HG03025 (cell line): ENCODE measurements around the gene HHIP.

Experiments used
- ATAC-seq: cut with Tn5 transposase; IDR thresholded peaks from one replicate; pipeline ENCODE4 v1.9.1; 2021; ENCODE audit warnings: mild to moderate bottlenecking, moderate library complexity; ENCODE audit not compliant: unreplicated experiment, low FRiP score

The HHIP gene

DNA sequence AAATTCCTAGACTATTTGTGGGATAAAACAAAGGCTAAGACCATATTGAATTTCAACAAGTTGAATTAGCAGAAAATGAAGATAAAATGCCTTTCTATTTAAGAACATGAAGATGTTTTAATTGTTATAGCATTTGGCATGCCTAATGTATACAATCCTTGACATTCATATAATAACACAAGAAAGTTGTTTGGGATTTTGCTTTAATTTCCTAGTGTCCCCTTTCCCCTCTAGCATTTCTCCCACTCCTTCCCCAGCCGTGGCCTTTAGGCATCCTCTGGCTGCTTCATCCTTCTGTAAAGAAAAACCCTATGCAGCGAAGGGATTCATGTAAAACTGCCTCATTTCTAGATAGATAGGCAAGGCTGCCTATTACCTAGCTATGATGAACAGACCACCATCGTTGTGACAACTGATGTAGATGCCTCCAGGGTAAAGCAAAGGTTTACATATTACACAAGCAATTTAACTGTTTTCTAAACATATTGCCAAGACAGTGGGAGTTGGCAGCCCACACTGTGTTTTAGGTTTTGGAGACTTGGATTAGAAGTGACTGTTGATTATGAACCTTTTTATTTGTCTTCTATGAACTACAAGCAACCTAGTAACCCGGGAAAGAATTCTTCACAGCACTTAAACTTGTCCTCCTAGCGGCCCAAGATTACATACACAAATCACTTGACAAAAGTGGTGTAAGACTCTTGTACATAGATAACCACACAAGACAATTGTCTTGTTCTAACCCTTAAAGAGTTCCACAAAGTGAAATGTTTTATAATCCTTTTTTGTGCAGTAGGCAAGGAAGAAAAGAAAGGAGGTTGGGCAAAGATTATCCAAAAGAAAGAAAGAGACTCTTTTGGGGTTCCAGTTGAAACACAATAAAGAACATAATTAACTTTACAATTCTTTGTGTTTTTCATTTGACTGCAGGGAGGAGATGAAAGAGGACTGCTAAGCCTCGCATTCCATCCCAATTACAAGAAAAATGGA lies 59.9 kb downstream of the HHIP start:
- no peak for ATAC-seq

DNA sequence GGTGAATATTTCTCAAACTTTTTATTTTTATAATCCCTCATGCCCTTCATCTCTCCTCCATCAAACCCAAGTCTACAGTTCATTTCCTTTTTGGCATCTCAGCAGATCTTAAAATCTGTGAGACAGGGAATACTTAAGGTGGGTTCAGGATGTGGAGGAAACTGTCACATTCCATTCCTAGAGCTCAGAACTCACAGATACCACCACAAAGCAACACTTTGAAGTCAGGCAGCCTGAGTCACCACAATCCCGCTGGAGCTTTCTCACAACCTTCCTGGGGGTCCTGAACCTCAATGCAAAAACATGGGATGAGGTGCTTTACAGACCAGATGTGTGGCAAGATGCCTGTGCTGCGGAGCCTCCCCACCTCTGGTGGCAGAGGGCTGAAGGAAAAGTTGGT lies 63.2 kb downstream of the HHIP start:
- ATAC-seq: no peak

DNA sequence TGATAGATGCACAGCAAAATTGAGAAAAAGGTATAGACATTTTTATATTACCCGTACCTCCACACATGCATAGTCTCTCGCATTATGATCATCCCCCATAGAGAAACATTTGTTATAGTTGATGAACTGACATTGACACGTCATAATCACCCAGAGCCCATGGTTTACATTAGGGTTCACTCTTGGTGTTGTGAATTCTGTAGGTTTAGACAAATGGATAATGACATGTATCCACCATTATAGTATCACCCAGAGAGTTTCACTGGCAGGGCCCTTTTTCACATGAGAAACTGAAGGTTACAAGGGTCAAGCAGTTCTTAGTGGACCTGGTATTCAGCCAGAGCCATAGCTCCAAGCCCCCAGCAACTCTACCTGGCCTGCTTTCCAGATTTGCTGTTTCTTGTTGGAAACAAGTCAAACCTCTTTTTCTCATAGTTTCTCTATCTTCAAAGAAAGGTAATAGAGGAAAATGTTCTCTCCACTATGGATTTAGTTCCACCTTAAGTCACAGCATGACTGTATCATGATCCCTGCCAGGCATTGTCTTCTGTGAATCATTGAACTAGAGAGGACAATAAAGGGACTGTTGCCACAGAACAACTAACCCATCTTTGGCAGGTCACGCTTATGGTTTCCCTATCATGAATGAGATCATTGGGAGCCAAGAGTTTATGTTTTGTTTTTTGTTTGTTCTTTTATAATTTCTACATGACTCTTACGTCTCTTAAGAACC lies 64.0 kb downstream of the HHIP start:
- ATAC-seq: no peak

DNA sequence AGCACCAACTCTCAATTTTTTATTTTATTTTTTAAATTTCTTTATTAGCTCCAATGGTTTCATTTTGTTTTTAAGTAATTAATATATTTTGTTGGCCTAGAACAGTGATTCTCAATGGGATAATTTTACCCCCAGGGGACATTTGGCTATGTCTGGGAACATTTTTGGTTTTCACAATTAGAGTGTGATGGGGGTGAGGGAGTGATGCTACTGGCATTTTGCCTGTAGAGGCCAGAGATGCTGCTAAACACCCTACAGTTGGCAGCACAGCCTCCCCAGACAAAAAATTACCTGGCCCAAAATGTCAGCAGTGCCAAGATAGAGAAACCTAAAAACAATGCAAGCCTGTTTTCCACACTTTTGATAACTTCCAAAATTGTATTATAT lies 64.6 kb downstream of the HHIP start:
- no peak for ATAC-seq

DNA sequence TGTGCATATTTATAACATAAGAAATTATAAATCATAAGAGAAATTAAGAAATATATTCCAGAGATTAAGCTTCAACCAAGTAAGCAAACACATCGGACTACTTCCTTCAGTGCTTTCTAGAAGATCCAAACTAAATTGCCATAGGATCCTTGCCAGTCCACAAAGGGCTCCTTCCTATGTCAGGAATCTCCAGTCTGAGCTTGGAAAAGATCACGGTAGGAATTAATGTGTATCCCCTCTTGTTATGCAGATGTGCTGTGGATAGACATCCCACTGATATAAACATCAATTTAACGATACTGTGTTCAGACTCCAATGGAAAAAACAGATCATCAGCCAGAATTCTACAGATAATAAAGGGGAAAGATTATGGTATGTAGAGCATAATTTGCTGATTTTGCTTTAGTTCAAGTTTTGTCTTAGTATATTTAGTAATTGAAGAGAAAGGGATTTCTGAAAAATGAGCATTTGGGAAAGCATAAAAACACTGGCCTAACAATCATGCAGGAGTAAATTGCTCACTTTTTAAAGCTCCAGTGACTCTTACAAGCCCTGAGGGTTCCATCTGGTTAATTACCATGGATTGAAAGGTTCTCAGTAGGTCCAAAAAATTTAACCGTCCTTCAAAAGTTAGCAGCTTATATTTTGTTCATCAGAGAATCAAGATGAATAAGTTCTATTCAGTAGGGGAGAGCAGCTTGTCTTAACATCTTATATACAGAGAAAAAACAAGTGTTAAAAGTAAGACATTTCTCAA lies 65.9 kb downstream of the HHIP start:
- ATAC-seq: no peak

DNA sequence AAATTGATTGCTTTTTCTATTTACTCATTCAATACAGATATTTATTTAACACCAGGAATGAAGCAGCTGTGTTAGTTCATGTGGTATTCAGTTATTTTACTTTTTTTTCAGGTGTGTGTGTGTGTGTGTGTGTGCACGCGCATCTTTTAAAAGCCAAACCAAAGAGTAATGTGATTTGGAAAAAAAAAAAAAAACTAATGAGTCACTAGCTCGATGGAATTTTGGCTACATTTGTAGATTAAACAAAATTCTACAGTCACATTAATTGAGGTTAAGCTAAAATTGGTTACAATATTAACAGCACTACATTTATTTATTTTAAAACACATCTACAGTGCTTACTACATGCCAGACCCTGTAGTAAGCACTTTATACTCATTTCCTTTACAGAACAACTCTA lies 66.8 kb downstream of the HHIP start:
- no peak for ATAC-seq

DNA sequence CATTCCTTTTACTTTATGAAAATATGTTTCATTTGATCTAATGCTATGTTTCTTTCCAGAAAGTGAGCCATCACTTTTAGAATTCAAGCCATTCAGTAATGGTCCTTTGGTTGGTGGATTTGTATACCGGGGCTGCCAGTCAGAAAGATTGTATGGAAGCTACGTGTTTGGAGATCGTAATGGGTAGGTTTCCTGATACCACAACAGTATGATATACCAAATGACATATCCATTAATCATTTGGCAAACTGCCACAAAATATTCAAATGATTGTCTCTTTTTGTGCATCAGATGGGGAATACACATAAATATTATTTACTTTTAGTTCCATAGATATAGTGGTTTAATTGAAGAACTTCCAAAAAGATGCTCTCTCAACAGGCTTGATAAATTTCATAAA lies 68.2 kb downstream of the HHIP start:
- ATAC-seq: no peak

DNA sequence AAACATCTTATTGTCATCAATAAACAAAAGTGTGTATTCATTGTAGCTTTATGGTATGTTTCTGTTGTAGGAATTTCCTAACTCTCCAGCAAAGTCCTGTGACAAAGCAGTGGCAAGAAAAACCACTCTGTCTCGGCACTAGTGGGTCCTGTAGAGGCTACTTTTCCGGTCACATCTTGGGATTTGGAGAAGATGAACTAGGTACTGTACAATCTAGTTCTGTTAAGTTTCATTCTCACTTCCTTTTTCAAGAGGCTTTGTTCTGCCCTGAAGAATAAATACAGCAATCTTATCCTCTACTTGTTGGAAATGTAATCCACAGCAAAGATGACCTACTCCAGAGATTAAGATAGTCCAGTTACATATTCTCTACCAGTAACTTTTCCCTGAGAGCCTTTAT lies 69.3 kb downstream of the HHIP start:
- peak; percentile 90 for ATAC-seq

DNA sequence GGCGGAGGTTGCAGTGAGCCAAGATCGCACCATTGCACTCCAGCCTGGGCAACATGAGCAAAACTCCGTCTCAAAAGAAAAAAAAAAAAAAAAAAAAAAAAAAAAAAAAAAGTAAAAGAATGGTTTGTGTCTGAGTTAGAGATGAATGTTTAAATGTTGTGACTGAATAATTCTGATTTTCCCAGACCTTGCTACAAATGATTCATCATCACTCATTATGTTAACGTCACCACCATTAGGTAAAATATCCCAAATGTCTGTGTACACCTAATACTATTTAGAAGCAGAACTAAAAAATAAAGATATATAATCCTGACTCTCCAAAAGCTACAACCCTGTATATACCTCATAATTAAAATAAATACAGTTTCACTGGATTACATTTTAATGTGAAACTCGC lies 70.8 kb downstream of the HHIP start:
- ATAC-seq: no peak

DNA sequence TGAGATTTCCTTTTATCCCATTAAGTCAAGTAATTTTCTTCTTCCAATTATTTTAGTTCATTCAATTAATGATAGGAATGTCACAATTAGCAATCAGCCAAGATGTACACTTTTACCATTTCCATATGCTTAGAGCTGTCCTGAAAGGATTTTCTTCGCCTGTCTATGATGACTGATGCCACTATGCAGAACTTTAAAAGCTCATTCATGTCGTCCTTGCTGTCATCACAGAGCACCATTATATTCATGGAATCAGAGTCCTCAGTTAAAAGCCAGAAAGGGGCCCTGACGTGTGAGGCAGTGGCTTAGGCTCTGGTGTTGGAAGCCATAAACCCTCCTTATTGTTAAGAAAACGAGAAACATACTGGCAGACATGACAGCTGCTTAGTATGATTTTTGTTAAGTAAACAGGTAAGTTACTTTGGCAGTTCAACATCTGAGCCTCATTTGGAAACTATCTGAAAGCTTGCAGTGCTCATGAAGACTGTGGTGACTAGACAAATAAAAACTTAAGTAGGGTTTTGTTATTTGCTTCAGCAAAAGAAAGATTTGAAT lies 73.1 kb downstream of the HHIP start:
- no peak for ATAC-seq

DNA sequence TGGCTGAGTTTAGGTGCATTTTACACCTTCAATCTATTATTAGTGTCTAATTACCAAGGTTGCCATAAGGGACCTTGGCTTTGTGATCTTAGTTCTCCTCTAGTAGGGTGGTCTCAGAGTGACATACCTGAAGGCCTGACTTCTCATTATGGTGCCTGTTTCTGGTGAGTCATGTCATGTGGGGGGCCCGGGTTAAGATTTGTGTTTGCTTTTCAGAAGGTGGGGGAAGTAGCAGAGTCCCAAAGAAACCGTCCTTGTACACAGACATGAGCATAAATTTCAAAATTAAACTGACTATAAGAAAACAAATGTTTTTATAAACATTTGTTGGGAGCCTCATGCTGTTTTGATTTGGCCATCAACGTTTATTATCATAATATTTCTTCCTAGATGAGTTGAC lies 74.5 kb downstream of the HHIP start:
- ATAC-seq: no peak

DNA sequence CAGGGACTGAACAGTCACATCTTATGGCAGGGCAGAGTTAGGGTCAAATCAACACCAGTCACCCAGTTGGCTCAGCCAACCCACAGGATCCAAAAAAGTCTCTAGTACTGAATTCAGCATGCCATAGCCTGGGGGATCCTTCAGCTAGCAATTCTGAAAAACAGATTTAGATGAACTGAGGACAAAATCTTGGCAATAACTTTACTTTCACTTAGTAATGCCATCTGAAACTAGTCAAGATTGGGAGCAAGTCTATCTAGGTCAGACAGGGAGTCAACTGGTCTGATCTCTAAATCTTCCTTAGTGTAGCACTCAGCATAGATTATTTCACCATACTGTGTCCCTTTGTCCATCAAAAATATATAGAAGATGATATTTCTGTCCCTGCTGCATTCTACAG lies 76.0 kb downstream of the HHIP start:
- ATAC-seq: no peak

DNA sequence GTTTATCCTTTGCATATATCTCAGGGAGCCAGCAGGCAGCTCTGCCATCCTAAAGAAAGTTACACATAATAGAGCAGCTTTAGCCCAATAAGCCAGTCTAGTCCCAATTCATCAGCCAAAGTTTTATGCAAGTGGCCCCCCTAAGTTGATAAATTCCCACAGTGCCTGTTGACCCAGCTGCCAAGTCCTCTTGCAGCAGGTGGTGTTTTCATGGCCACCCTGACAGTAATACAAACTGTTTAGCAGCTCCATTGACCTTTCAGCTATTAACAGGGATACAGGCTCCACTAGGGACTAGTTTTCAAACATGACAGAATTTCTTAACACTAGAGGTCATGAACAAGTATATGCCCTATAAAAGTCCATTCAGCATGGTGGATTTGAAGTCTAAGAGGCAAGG lies 77.5 kb downstream of the HHIP start:
- no peak for ATAC-seq

DNA sequence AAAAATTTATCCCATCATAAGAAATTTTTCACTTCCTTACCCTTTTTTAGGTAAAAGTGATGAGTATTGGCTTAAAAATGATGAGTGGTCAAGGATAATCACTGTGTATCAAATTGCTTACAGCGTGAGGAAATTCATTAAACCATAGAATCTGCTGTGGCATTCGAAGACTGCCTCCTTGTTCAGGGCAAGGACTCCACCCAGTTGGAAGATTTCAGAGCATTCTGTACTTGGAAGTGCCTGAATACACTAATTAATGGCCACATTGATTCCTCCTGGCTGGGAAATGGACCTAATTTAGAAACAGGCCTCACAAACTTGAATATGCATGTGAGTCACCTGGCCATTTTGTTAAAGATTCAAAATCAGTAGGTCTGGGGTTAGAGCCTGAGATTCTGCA lies 83.2 kb downstream of the HHIP start:
- no peak for ATAC-seq

DNA sequence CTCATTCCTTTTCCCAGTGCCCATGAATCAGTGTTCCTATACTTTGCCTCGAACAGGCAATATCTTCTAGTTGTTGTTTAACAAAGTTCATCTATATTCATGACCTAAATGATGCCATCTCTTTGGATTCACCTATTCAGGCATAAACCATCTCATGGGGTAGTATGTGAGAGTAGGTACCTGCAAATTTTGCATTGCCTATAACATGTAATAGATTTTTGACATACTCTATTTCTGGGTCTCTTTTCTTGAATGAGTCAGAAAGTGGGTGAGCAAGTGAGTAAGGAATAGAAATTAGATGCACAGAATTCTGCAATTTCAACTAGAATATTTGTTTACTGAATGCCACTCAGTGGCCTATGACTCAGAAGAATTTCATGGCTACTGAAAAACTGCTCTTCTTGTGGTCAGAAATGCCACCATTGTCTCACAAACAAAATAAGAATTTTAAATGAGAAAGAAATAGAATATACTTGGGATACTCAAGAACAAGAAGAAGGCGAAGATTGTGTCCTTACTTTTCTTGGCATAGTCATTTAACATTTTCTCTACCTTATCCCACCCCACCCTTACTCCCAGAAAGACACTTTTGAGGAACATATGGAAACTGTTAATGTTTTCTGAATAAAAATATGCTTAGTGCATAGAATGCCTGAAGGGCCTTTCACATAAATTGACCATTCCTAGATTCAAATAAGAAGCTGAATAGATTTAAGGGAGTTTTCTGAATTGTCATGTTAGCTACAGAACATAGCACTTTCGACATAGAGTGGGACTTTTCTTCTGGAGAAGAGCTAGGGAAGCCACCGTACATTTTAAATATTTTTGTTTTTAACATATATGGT lies 86.8 kb downstream of the HHIP start:
- no peak for ATAC-seq

DNA sequence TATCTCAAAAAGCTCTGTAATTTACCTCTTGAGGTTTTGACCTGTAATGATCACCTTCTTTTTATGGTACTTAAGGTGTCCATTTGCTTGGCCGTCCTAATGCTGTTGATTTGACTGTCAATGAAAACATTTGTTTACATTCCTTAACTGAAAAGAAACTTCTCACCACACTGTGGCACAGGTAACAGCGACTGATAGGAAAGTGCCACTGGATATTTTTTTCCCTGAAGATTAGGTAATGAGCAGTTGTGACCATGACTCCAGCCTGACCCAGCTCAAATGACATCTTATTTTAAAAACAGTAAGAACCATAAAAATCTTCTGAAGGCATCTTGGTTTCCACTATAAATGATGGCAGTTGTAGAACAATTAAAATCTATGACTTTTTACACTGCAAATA lies 87.6 kb downstream of the HHIP start:
- no peak for ATAC-seq

DNA sequence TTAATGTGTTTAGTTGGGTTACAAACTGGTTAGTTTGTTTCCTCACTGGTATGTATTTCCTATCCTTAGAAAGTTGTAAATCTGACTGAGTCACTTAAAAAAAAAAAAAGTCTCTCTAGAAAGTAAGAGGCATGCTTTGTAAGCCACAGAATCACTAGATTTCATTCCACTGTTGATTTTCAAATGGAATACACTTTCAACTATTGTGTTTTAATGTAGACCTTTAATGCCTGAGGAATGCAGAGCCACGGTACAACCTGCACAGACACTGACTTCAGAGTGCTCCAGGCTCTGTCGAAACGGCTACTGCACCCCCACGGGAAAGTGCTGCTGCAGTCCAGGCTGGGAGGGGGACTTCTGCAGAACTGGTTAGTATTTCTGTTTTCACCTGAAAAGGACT lies 88.6 kb downstream of the HHIP start:
- ATAC-seq: no peak

DNA sequence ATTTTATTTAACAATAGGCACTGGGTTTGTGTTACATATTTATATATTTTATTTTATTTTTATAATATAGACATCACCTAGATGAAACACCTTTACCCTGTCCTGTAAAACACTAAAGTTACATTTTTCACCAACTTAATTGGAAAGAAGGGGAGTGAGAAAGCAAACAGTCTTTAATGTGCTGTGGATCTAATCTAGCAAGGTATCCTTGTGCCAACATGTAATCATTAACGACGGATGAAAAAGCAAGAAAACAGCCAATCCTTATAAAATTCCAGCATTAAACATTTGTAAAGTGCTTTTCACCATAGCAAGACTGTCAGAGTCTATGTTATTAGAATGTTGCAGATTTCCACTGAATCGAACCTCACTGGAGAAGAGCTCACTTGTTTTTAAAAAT lies 92.7 kb downstream of the HHIP start:
- no peak for ATAC-seq

DNA sequence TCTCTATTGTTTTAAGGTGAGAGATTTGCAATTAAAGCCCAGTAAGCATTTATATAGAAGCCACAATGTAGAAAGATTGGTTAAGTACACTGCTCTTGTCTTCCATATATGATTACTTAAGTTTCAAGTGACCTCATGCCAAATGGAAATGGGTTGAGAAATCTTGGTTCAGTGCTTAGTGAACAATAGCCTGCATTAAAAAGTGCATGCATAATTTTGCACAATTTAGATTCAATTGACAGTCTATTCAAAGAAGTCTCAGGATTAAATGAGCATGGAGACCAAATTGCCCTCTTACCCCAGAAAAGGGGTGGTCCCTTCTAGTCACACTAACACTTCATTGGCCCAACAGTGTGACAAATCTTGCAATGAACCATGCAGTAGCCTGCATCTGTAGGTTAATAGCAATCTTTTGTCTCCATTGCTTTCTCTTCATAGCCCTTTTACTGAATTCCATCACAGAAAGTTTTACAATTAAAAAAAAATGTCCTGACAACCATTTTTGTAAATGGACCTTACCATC lies 93.6 kb downstream of the HHIP start:
- ATAC-seq: no peak

DNA sequence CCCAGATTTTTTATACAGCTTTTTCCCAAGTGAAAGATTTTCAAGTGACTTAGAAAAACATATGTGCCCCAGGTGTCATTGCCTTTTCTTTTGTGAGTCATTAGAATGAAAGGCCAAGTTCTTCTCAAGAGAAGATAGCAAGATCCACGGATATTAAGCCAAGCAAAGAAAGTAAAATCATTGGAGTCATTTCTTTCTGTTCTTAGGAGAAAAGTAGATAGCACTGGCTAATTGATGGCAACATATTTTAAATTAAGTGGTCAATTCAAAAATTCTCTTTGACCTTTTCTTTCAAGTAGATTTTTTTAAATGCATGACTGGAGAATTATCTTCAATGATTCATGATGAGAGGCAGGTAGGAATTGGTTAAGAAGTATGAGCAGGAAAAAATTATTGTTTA lies 94.4 kb downstream of the HHIP start:
- no peak for ATAC-seq
